Retina (tissue), 1 donor: ENCODE data around the gene ZGRF1.
"Not testable (repeated sequence)": the region's sequence is repeated elsewhere in the genome, so short reads cannot be mapped to it uniquely, and the experiment has no call there.

ENCODE experiments used
- DNase-seq: peaks from one replicate; pipeline ENCODE4 v3.0.0-alpha.2; 2016

Gene ZGRF1

GRCh38 chr4:112513971-112514646 is 122.6 kb downstream of the ZGRF1 start:
- no peak for DNase-seq

GRCh38 chr4:112511803-112512118 is 124.9 kb downstream of the ZGRF1 start:
- no peak for DNase-seq

- peak; percentile 81 for DNase-seq
Observed at GRCh38 chr4:112511093-112511802, 125.5 kb downstream of the ZGRF1 start.

GRCh38 chr4:112510291-112511092 is 126.2 kb downstream of the ZGRF1 start:
- DNase-seq = peak; percentile 81

GRCh38 chr4:112509243-112510141 is 127.2 kb downstream of the ZGRF1 start:
- DNase-seq = peak; percentile 85

- DNase-seq = peak; percentile 80
Observed at GRCh38 chr4:112508356-112508755, 128.4 kb downstream of the ZGRF1 start.

GRCh38 chr4:112504807-112505206 is 131.9 kb downstream of the ZGRF1 start:
- DNase-seq = no peak

- peak; percentile 85 for DNase-seq
Observed at GRCh38 chr4:112502871-112503270, 133.8 kb downstream of the ZGRF1 start.

- no peak for DNase-seq
Observed at GRCh38 chr4:112492321-112492720, 144.4 kb downstream of the ZGRF1 start.

GRCh38 chr4:112490808-112491207 is 145.9 kb downstream of the ZGRF1 start:
- not testable (repeated sequence) for DNase-seq
